Measurements from ENCODE around the gene PHACTR3.

PHACTR3 gene

GRCh38 chr20:59737073-59737666, 132.8 kb downstream of the PHACTR3 start:
- no peak for DNase-seq

- no peak for DNase-seq
These were observed 133.5 kb downstream of the PHACTR3 start for GRCh38 chr20:59737816-59738215.

GRCh38 chr20:59738851-59739250, 134.5 kb downstream of the PHACTR3 start:
- DNase-seq: no peak

GRCh38 chr20:59740621-59741020, 136.3 kb downstream of the PHACTR3 start:
- DNase-seq: no peak

GRCh38 chr20:59741073-59741472, 136.7 kb downstream of the PHACTR3 start:
- no peak for DNase-seq

GRCh38 chr20:59742351-59743095, 138.2 kb downstream of the PHACTR3 start:
- DNase-seq: no peak

GRCh38 chr20:59743308-59743707, 139.0 kb downstream of the PHACTR3 start:
- DNase-seq: no peak

GRCh38 chr20:59743767-59744485, 139.6 kb downstream of the PHACTR3 start:
- peak in 1 of 2 experiments; percentile 49 for DNase-seq

GRCh38 chr20:59744756-59745155, 140.4 kb downstream of the PHACTR3 start:
- no peak for DNase-seq

- no peak for DNase-seq
These were observed 140.9 kb downstream of the PHACTR3 start for GRCh38 chr20:59745201-59745600.

GRCh38 chr20:59745716-59746115, 141.4 kb downstream of the PHACTR3 start:
- no peak for DNase-seq

GRCh38 chr20:59746155-59746554, 141.8 kb downstream of the PHACTR3 start:
- DNase-seq: no peak

GRCh38 chr20:59747671-59748515, 143.6 kb downstream of the PHACTR3 start:
- no peak for DNase-seq

GRCh38 chr20:59748619-59749191, 144.4 kb downstream of the PHACTR3 start:
- no peak for DNase-seq

GRCh38 chr20:59749301-59749700, 145.0 kb downstream of the PHACTR3 start:
- no peak for DNase-seq

- DNase-seq: no peak
These were observed 146.0 kb downstream of the PHACTR3 start for GRCh38 chr20:59750209-59750840.

- peak; percentile 39 to 63 for DNase-seq
These were observed 146.9 kb downstream of the PHACTR3 start for GRCh38 chr20:59751075-59751711.

GRCh38 chr20:59752101-59752586, 147.8 kb downstream of the PHACTR3 start:
- DNase-seq: no peak

- DNase-seq: no peak
These were observed 148.5 kb downstream of the PHACTR3 start for GRCh38 chr20:59752704-59753460.

GRCh38 chr20:59753836-59754235, 149.5 kb downstream of the PHACTR3 start:
- no peak for DNase-seq

- no peak for DNase-seq
These were observed 150.2 kb downstream of the PHACTR3 start for GRCh38 chr20:59754551-59754950.
